Hematopoietic multipotent progenitor cell treated with erythropoietin and hydrocortisone succinate and interleukin-3 and kit ligand, for 8 days (in vitro differentiated cells): ENCODE measurements around the gene SYP.
"Not testable (repeated sequence)": the region's sequence is repeated elsewhere in the genome, so short reads cannot be mapped to it uniquely, and the experiment has no call there.

Source experiments
- DNase-seq: peaks from one replicate; pipeline ENCODE4 v3.0.0-alpha.2; 2015

SYP gene

GRCh38 chrX:49187526-49187925 is 12.5 kb downstream of the SYP start:
- DNase-seq = no peak

GRCh38 chrX:49187028-49187394 is 13.0 kb downstream of the SYP start:
- DNase-seq = no peak

GRCh38 chrX:49186125-49187027 is 13.6 kb downstream of the SYP start, which contains the start of gene PRICKLE3:
Gene PRICKLE3, minus strand, starts transcription at chrX:49186373. Its CDS starts 76 bp downstream, at chrX:49186297.
- peak; percentile 74 for DNase-seq

- peak; percentile 71 for DNase-seq
These were observed 15.4 kb downstream of the SYP start for GRCh38 chrX:49184294-49185281.

- no peak for DNase-seq
These were observed 16.2 kb downstream of the SYP start for GRCh38 chrX:49183701-49184281.

- DNase-seq = no peak
These were observed 20.6 kb downstream of the SYP start for GRCh38 chrX:49179358-49179757.

- peak; percentile 72 for DNase-seq
These were observed 21.5 kb downstream of the SYP start for GRCh38 chrX:49178537-49178936.

GRCh38 chrX:49177873-49178480 is 22.0 kb downstream of the SYP start:
- no peak for DNase-seq

- DNase-seq = peak; percentile 94
These were observed 22.6 kb downstream of the SYP start for GRCh38 chrX:49177338-49177833.

GRCh38 chrX:49176421-49177326 is 23.3 kb downstream of the SYP start:
- DNase-seq = peak; percentile 70

- no peak for DNase-seq
These were observed 24.3 kb downstream of the SYP start for GRCh38 chrX:49175435-49176274.

GRCh38 chrX:49174723-49175122 is 25.3 kb downstream of the SYP start:
- peak; percentile 61 for DNase-seq

GRCh38 chrX:49173544-49173943 is 26.4 kb downstream of the SYP start:
- DNase-seq = not testable (repeated sequence)

GRCh38 chrX:49172280-49172780 is 27.7 kb downstream of the SYP start:
- peak; percentile 95 for DNase-seq

GRCh38 chrX:49171752-49172279 is 28.2 kb downstream of the SYP start, which contains the start of gene PLP2:
Gene PLP2, plus strand, starts transcription at chrX:49171898. Its CDS starts 103 bp downstream, at chrX:49172001.
- DNase-seq = peak; percentile 54

- DNase-seq = no peak
These were observed 32.3 kb downstream of the SYP start for GRCh38 chrX:49167740-49168108.

GRCh38 chrX:49166914-49167739 is 32.9 kb downstream of the SYP start:
- peak; percentile 88 for DNase-seq
